Aorta (tissue), 4 donors: ENCODE data around the gene SH3BGRL. TPM values are rescaled to one million over a fixed set of nuclear protein-coding genes. Genes with fewer than 3 reads are reported as not detected.

ENCODE experiments used
- polyA plus RNA-seq, 2 donors: library from polyadenylated mRNA; stranded (reverse); fragments of 200-250 nt; gene quantifications; one replicate each; pipeline ENCODE4 v1.2.3, GENCODE V29; 2013
- total RNA-seq, 2 donors: library from RNA; stranded (reverse); fragmentation: NEBNext Ultra II Directional; extraction: Animal tissue kit (Norgen Biotek cat#: 25700); gene quantifications; one replicate each; pipeline ENCODE4 v1.2.1, GENCODE V29; 2021
- donor health status: healthy with polysubstance abuse.
- donor health status: Bipolar disorder and iron deficiency.
- donor health status: DM: no; HTN: no; CAD: no.
- donor health status: DM: yes; HTN: yes; CAD: no.

SH3BGRL gene
- total and polyA plus RNA-seq, 4 donors: 199 to 359 (median 223) TPM

Other genes with a start within 250 kb of the SH3BGRL start
- 1 to 10 TPM; 7.1 to 8.3 TPM for gene HMGN5, start 189 bp upstream of the SH3BGRL start, total RNA-seq
- 10 to 100 TPM; 27.5 to 46.5 TPM for gene HMGN5, start 189 bp upstream of the SH3BGRL start, polyA plus RNA-seq